GM12878 (cell line): ENCODE data around the gene ARHGEF3.
"Not testable (repeated sequence)": the region's sequence is repeated elsewhere in the genome, so short reads cannot be mapped to it uniquely, and the experiment has no call there.

Experiments
- BACH1 ChIP-seq: fragments of 450-650 bp; IDR thresholded peaks from 2 replicates; pipeline ENCODE4 v1.6.1; 2017; ENCODE audit warnings: mild to moderate bottlenecking, borderline replicate concordance
- CTCF ChIP-seq, 3 experiments: IDR thresholded peaks in 2 of 3; conservative IDR thresholded peaks in 1 of 3; 2 replicates each; pipeline ENCODE4 v1.5.1; 2011; ENCODE audit warnings: low read depth in 3 of 3, low read length in 3 of 3, mild to moderate bottlenecking in 3 of 3, control low read depth in 2 of 3, moderate library complexity in 2 of 3, inconsistent platforms in 1 of 3, mixed read lengths in 1 of 3; ENCODE audit not compliant: control insufficient read depth in 2 of 3, insufficient read depth in 1 of 3; ENCODE audit errors: extremely low read depth in 1 of 3
- FOXM1 ChIP-seq: IDR thresholded peaks from 2 replicates; pipeline ENCODE4 v1.6.1; 2012; ENCODE audit warnings: low read depth, mild to moderate bottlenecking, inconsistent platforms, low read length, moderate library complexity
- JUND ChIP-seq: IDR thresholded peaks from 2 replicates; pipeline ENCODE4 v1.6.1; 2012; ENCODE audit warnings: low read depth, mild to moderate bottlenecking, low read length, improper control_type of control experiment, moderate library complexity
- NRF1 ChIP-seq: conservative IDR thresholded peaks from 2 replicates; pipeline ENCODE4 v1.6.1; 2011; ENCODE audit warnings: mild to moderate bottlenecking, low read depth, low read length, improper control_type of control experiment
- POLR2A ChIP-seq: IDR thresholded peaks from 2 replicates; pipeline ENCODE4 v1.6.1; 2011; ENCODE audit warnings: low read depth, mild to moderate bottlenecking, low read length
- RFX5 ChIP-seq: IDR thresholded peaks from 2 replicates; pipeline ENCODE4 v1.6.1; 2011; ENCODE audit warnings: low read depth, low read length, improper control_type of control experiment
- SP1 ChIP-seq: IDR thresholded peaks from one replicate; pipeline ENCODE4 v1.6.1; 2011; ENCODE audit warnings: low read depth, low read length
- TF ChIP-seq, protein P1 (sequence below): IDR thresholded peaks from 2 replicates; pipeline ENCODE4 v1.6.1; 2011; ENCODE audit warnings: mild to moderate bottlenecking, low read depth, low read length, moderate library complexity; ENCODE audit not compliant: insufficient replicate concordance

- not testable (repeated sequence) for TF ChIP-seq POLR2A; CTCF (IDR thresholded peaks at IDR 0.05 in 2 of 3, conservative IDR thresholded peaks at IDR 0.05 in 1 of 3; ENCODE audit: control insufficient read depth in 2 of 3, extremely low read depth in 1 of 3, insufficient read depth in 1 of 3, low read depth in 3 of 3, low read length in 3 of 3); RFX5; FOXM1; JUND; BACH1; NRF1; SP1
- TF ChIP-seq, protein P1, sequence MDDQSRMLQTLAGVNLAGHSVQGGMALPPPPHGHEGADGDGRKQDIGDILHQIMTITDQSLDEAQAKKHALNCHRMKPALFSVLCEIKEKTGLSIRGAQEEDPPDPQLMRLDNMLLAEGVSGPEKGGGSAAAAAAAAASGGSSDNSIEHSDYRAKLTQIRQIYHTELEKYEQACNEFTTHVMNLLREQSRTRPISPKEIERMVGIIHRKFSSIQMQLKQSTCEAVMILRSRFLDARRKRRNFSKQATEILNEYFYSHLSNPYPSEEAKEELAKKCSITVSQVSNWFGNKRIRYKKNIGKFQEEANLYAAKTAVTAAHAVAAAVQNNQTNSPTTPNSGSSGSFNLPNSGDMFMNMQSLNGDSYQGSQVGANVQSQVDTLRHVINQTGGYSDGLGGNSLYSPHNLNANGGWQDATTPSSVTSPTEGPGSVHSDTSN: not testable (repeated sequence)
These were observed 82.9 kb downstream of the ARHGEF3 start for GRCh38 chr3:56718809-56719208.
